ENCODE data around the gene NUDT1.

Gene NUDT1

DNA sequence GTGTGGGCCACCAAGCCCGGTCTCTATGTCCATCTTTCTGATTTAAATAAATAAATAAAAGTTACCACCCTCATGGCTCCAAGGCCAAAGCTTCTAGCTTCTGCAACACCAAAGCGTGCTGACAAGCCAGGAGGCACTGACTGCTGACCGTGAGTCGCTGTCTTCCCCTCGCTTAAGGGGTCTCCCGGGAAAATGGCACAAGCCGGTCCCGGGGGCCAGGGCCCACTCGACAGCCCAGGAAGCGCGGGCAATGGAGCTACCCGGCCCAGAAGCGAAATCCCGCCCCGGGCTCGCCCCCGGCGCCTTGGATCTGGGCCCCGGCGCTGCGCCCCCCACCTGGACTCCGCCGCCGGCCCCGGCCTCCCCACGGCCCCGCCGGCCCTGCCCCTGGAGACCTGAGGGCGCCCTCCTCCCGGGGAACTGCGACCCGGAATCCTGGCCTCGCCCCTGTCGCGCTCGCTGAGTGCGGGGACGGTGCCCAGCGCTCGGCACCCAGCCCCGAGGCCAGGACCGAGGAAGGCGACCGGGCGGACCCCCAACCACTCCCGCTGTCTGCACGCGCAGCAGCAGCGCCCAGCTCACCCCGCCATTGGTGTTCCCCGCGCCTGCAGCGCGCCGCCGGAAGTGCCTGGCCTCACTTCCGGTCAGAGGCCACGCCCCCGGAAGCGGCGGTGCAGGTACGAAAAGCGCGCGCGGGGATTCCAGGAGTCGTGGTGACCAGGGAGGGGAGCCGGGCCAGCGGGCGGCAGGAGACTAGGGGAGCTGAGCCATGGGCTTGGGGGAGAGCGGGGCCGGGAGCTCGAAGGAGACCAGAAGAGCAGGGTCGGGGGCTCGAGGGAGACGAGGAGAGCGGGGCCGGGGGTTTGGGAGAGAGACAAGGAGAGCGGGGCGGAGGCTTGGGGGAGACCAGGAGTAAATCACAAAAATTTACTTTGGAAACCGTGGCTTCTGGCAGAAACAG lies at the start of gene NUDT1, which contains the start of gene MRM2:
Gene NUDT1, plus strand, starts transcription at position 647 of the 961 bp plus-strand sequence. CDS start 2,349 bp downstream, outside the sequence.
Gene MRM2, minus strand, starts transcription at position 626 of the 961 bp plus-strand sequence. Its CDS starts 36 bp downstream, at position 590.
- DNase-seq, result no peak

GRCh38 chr7:2192831-2193534 lies 49.0 kb upstream of the NUDT1 start:
- DNase-seq, result no peak

GRCh38 chr7:2193575-2194305 lies 48.3 kb upstream of the NUDT1 start:
- DNase-seq, result no peak

DNA sequence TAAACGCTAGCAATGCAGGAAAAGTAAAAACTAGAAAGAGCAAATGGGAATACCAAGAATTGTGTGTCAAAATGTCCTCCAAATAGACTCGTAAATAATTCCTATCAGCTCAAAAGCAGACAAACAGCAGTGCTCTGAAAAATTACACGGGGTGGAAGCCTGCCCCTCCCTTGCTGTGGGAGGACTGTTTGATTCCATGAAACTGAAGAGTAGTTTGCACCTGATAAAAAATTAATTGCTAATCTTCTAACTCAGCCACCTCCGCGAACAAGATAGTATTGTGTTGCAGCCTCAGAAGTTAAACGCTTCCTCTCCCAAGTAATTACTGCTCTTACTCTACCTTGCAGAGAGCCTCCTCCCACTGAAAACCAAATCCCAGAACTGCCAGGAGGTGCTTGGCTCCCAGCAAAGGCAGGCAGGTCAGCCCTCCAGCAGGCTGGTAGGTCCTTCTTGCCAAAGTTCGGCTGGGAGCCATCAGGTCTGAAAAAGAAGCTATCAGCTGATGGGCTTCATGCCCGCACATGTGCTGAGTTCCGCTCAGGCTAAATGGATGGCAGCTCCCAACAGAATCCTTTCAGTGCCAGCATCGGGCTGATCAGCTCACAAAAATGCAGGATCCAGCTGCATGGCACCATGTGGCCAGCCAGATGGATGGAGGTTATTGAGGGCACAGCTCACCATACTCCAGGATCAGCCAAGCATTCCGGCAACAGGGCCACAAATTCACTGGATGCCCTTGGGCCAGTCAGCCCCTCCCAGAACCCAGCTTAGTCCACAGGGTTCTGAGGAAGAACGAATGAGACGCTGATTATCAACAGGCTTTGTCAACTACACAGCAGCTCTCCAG lies 46.4 kb upstream of the NUDT1 start:
- no peak for DNase-seq

DNA sequence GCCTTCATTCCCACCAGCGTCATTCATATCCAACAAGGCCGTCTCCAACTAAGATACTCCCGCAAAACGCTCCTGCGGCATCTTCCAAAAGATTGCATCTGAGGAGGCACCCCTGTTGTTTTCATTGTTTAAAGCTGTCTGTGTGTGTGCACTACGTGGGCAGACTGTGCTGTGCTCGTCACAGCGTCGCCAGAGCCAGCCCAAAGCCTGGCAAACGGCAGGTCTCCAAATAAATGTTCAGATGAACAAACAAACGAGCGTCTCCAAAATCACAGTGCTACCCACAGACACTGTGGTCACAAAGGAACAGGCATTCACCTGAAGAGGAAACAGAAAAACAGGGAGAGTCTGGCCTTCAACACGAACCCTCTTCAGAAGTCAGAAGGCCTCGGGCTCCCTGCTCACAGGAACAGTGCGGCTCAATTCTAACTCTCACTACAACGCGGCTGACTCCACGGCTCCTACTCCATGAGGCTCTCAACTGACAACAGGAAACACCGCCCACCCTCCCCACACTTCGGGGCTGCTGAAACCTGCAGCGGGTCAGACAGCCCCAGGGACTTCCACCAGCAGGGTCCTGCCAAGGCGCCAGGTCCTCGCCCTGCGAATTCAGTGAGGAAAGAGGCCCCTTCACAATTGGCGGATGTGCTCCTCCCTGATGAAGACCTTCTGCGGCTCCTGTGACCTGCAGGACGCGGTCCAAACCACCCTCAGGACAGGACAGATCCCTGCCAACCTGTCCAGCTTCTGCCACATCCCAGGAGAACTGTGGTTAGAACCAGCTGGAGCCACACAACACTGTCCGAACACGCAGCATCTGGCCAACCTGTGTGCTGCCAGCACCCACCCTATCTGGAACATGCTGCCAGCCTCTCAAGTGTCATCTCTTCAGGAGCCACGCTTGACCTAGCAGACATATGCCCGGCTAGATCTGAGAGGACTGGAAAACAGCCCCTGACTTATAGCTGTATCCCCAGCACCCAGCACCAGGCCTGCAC lies 45.3 kb upstream of the NUDT1 start:
- no peak for DNase-seq

- no peak for DNase-seq
These were observed 44.4 kb upstream of the NUDT1 start for GRCh38 chr7:2197436-2198155.

DNA sequence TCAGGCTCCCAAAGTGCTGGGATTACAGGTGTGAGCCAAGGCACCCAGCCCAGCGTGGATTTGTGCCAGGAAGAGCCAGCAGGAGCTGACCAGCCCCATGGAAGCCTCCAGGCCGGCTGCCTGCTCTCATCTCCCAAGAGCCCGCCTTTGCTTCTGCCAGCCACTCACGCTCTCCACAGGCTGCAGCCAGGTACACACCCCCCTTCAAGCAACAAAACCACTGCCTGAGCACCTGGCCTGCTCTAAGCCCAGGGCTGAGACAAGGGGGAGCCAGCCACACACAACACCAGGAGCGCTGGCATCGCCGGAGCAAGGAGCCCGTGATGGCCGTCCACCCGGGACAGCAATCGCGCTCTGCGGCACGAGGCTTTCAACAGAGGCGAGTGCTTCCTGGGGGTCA lies 43.8 kb upstream of the NUDT1 start:
- DNase-seq, result no peak

DNA sequence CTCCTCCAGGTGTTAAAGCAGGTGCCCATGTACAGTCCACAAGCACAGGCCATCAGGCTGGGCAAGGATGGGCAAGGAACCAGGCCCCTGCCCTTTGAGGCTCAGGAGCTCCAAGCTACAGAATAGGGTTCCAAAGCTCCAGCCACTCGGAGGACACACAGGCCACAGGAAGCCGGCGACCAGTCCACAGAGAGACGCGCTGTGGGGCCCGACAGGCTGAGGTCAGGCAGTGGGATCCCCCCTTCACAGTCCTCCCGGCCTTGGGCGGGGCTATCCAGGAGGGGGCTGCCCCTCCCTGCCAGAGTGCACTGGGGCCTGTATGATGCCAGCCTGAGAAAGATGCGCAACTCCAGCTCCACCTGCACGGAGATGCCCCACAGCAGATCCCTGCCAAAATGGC lies 43.3 kb upstream of the NUDT1 start:
- no peak for DNase-seq

- DNase-seq, result no peak
These were observed 42.5 kb upstream of the NUDT1 start for GRCh38 chr7:2199528-2199927.

GRCh38 chr7:2199956-2200583 lies 42.0 kb upstream of the NUDT1 start:
- DNase-seq, result no peak

DNA sequence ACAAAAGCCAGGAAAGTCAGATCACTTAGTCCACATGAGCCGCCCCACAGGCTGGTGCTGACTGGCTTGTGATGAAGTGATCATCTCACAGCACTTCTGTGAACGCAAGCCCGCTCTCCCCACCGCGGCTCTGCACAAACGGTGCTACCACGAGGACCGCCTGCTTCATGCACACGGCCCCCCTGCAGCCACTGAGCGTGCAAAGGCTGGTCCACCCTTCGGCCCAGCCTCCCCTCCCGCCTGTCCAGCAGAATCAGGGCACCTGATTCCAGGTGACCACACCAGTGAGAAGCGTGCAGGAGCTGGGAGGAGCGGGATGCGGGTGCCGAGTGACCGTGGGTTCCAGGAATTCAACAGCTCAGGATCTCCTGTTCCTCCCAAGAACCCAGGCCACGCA lies 41.4 kb upstream of the NUDT1 start:
- DNase-seq, result no peak

GRCh38 chr7:2201128-2201527 lies 40.9 kb upstream of the NUDT1 start:
- DNase-seq, result no peak

DNA sequence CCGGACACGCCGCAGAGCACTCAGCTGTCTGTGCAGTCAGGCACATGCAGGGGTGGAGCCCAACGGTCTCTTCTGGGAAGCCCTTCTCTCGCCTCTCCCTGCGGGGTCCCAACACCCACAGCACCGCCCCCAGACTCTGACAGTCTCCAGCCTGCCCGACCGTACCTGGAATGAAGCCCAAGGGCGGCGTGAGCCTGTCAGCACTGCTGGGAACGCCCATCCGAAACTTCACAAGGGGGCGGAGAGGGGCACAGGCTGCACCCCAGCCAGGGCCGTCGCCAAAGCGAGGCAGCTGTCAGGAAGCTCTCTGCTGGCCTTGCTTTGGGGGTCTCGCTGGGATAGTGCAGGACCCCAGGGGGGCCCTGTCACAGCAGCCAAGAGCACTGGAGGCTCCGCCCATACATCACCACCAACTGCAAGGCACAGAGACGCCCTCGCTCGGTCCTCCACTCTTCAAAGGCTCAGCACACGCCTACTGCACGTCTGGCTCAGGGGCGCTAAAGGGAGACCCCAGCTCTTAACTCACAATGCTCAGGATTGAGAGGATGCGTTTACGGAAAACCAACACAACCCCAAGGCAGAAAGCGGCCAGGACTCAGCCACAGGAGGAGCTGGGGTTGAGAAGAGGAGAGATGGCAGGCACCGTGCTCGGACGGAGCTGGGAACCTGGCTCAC lies 40.2 kb upstream of the NUDT1 start:
- DNase-seq, result no peak

DNA sequence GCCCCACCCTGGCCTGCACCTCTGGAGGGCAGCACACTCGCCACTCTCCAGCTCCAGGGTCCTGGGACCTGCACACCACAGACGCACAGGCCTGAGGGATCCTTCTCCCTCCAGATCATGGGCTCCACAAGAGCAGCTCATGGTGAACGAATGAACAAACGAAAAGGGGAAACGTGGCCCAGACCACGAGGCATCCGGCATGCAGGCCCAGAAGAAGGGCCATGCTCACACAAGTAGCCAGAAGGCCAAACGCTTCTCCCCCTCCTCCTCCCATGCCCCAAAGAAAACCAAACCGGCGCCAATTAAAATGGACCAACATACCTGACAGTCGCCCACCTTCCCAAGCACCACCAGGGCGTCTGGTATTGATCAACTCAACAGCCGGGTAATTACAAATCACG lies 39.7 kb upstream of the NUDT1 start:
- no peak for DNase-seq

DNA sequence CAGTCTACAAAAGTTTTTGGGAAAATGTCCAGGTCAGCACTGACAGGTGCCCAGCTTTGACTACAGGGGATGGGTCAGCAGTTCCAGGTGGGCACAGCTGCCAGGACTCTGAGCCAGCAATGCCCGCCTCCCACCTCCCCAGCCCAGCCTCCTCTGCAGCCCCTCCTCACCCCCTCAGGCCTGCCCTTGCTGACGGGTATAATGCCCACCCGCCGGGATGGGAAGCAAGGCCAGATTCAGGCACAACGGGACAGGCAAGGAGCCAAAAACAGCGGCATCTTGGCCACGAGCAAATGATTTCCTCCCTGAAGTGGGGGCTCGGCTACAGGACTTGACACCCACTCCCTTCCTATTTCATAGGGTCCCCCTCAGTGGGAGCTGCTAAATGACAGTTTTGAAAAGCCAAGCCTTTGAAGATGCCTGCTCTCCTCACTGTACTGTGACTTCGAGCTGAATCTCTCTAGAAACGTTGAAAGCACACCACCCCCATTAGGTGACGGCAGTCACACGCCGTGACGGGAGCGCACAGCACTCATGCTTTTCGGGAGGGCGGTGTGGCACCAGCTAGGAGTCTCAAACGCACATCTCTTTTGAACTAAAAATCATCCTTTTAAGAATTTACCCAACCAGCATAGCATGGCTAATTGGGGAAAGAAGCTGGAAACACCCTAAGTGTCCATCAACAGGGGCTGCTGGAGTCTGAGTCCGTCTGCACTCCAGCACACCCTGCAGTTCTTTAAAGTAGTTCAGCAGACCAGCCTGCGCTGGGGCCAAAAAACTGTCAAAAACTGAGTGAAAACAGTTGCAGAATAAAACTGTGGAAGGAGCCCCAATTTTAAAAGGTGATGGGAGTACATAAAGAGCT lies 38.9 kb upstream of the NUDT1 start:
- DNase-seq, result no peak

GRCh38 chr7:2203766-2204300 lies 38.2 kb upstream of the NUDT1 start:
- no peak for DNase-seq

DNA sequence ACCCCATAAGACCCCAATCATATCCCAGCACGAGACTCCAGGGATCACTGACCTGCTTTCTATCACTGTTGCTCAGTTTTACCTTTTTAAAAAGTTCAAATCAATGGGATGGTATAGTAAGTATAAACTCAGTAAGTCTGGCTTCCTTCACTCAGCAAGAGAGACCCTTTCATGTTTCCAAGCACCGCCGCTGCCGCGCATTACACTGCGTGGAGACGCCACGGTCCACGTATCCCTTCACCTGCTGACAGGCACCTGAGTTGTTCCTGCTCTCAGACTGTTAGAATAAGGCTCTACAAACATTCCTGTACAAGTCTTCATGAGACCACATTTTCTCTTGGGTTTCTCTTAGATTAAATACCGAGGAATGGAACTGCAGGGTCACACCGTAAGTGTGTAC lies 37.6 kb upstream of the NUDT1 start:
- DNase-seq, result no peak
